Neutrophil (primary cell): ENCODE data around the gene KLHL33.

ENCODE experiments used
- H3K27ac ChIP-seq: fragments of 200-600 bp; sonication (generic); 2 replicates; pipeline ENCODE4 v1.5.1; 2016; ENCODE audit warnings: mild to moderate bottlenecking, moderate library complexity
- H3K27me3 ChIP-seq: fragments of 200-600 bp; sonication (generic); 2 replicates; pipeline ENCODE4 v1.6.0; 2016; ENCODE audit warnings: mild to moderate bottlenecking
- H3K36me3 ChIP-seq: fragments of 200-600 bp; sonication (generic); 2 replicates; pipeline ENCODE4 v1.5.1; 2017
- H3K4me1 ChIP-seq, 2 experiments: fragments of 200-600 bp in 1 of 2; sonication (generic) in 1 of 2; 1 replicate in 1 of 2; 2 replicates in 1 of 2; pipeline versions ENCODE4 v1.5.1 to v1.6.1; 2013 to 2016; ENCODE audit warnings: low read depth in 1 of 2, low read length in 1 of 2, mild to moderate bottlenecking in 1 of 2, moderate library complexity in 1 of 2; ENCODE audit not compliant: control insufficient read depth in 1 of 2, insufficient read depth in 1 of 2
- H3K4me3 ChIP-seq, 2 experiments: fragments of 200-600 bp in 1 of 2; sonication (generic) in 1 of 2; 1 replicate in 1 of 2; 2 replicates in 1 of 2; pipeline ENCODE4 v1.5.1; 2013 to 2016; ENCODE audit warnings: low read depth in 1 of 2, low read length in 1 of 2, mild to moderate bottlenecking in 1 of 2, moderate library complexity in 1 of 2
- H3K9me3 ChIP-seq: fragments of 200-600 bp; sonication (generic); 2 replicates; pipeline ENCODE4 v1.5.1; 2016
- CTCF ChIP-seq: fragments of 200-600 bp; sonication (generic); IDR thresholded peaks from 2 replicates; pipeline ENCODE4 v1.5.1; 2016; ENCODE audit warnings: antibody characterized with exemption

Gene KLHL33

GRCh38 chr14:20472536-20473169 is 36.7 kb upstream of the KLHL33 start:
- Histone ChIP-seq H3K27me3 (no peaks in the 10 kb centered on the region), H3K27ac (no peak overlapping the region), H3K9me3 (no peaks in the 10 kb centered on the region), H3K4me3 (no peak overlapping the region), H3K36me3 (peaks cover 16% of the 10 kb centered on the region), H3K4me1 (peaks cover 35 to 45% of the 10 kb centered on the region in 2 experiments)
- no peak for TF ChIP-seq CTCF

GRCh38 chr14:20470603-20470901 is 34.6 kb upstream of the KLHL33 start:
- H3K4me1 ChIP-seq, result peaks cover 19 to 31% of the 10 kb centered on the region in 2 experiments
- H3K27me3 ChIP-seq, result no peaks in the 10 kb centered on the region
- H3K9me3 ChIP-seq, result no peaks in the 10 kb centered on the region
- peak overlapping the region; percentile 78 for H3K27ac ChIP-seq
- H3K4me3 ChIP-seq, result peak overlapping the region; percentile 73 to 79
- H3K36me3 ChIP-seq, result peaks cover 16% of the 10 kb centered on the region
- TF ChIP-seq CTCF, result no peak

GRCh38 chr14:20469890-20470602 is 34.1 kb upstream of the KLHL33 start:
- Histone ChIP-seq H3K4me1 (peaks cover 19 to 31% of the 10 kb centered on the region in 2 experiments), H3K27ac (peak overlapping the region; percentile 78), H3K27me3 (no peaks in the 10 kb centered on the region), H3K9me3 (no peaks in the 10 kb centered on the region), H3K4me3 (peak overlapping the region; percentile 73 to 79), H3K36me3 (peaks cover 12% of the 10 kb centered on the region)
- TF ChIP-seq CTCF, result no peak

GRCh38 chr14:20469242-20469889 is 33.4 kb upstream of the KLHL33 start, which contains the start of gene PNP:
PNP (plus strand) TSS chr14:20469406; CDS start chr14:20469525, 119 bp downstream.
- H3K36me3 ChIP-seq, result peaks cover 7% of the 10 kb centered on the region
- H3K4me1 ChIP-seq, result peaks cover 19 to 31% of the 10 kb centered on the region in 2 experiments
- peak within 1 kb of the TSS; percentile 73 to 79 for H3K4me3 ChIP-seq
- H3K9me3 ChIP-seq, result no peaks in the 10 kb centered on the region
- no peaks in the 10 kb centered on the region for H3K27me3 ChIP-seq
- no peak for TF ChIP-seq CTCF
- peak within 1 kb of the TSS; percentile 78 for H3K27ac ChIP-seq

GRCh38 chr14:20468764-20469241 is 32.8 kb upstream of the KLHL33 start:
- Histone ChIP-seq H3K4me3 (peak overlapping the region; percentile 73 to 79), H3K27ac (peak overlapping the region; percentile 78), H3K27me3 (no peaks in the 10 kb centered on the region), H3K36me3 (peaks cover 7% of the 10 kb centered on the region), H3K9me3 (no peaks in the 10 kb centered on the region), H3K4me1 (peaks cover 19 to 31% of the 10 kb centered on the region in 2 experiments)
- no peak for TF ChIP-seq CTCF
